Stimulated activated naive B cell treated with anti-CD40 and anti-IgM and Interleukin-4, amounts not matched to agents 10 μg/mL and 1 μg/mL and 100 μg/mL, for 72 hours (primary cell): Measurements from ENCODE around the gene TTYH3.
"Not testable (repeated sequence)": the region's sequence is repeated elsewhere in the genome, so short reads cannot be mapped to it uniquely, and the experiment has no call there.

Source experiments
- ATAC-seq, 2 donors: fragments of 150-1000 bp; cut with Tn5 transposase; replicated peaks; 2 replicates each; pipeline ENCODE4 v1.10.0; 2021; ENCODE audit warnings: moderate library complexity in 1 of 2
- DNase-seq: peaks from one replicate; pipeline ENCODE4 v3.0.0; 2021
- H3K27ac Mint-ChIP-seq: one replicate; pipeline ENCODE4 v1.8.0; 2022; ENCODE audit warnings: mild to moderate bottlenecking, mixed read lengths
- H3K27me3 Mint-ChIP-seq, 2 donors: one replicate each; pipeline ENCODE4 v1.8.0; 2022; ENCODE audit warnings: mixed read lengths in 2 of 2
- H3K36me3 Mint-ChIP-seq, 2 donors: one replicate each; pipeline ENCODE4 v1.8.0; 2022; ENCODE audit warnings: mixed read lengths in 2 of 2, mild to moderate bottlenecking in 1 of 2
- H3K4me1 Mint-ChIP-seq, 2 donors: one replicate each; pipeline ENCODE4 v1.8.0; 2022; ENCODE audit warnings: mixed read lengths in 2 of 2, mild to moderate bottlenecking in 1 of 2
- H3K4me3 Mint-ChIP-seq, 2 donors: one replicate each; pipeline ENCODE4 v1.8.0; 2022; ENCODE audit warnings: mild to moderate bottlenecking in 2 of 2, mixed read lengths in 2 of 2, moderate library complexity in 1 of 2
- H3K9me3 Mint-ChIP-seq, 2 donors: one replicate each; pipeline ENCODE4 v1.8.0; 2022; ENCODE audit warnings: mixed read lengths in 2 of 2, mild to moderate bottlenecking in 1 of 2

TTYH3 gene

GRCh38 chr7:2689951-2690705, 58.3 kb downstream of the TTYH3 start:
- DNase-seq = no peak
- no peak overlapping the region for H3K4me3 Mint-ChIP-seq
- H3K27me3 Mint-ChIP-seq = peaks cover 35 to 49% of the 10 kb centered on the region in 2 donors
- H3K9me3 Mint-ChIP-seq = no peaks in the 10 kb centered on the region
- peaks cover 14 to 37% of the 10 kb centered on the region in 2 donors for H3K4me1 Mint-ChIP-seq
- no peak overlapping the region for H3K27ac Mint-ChIP-seq
- H3K36me3 Mint-ChIP-seq = no peaks in the 10 kb centered on the region
- no peak for ATAC-seq

- DNase-seq (no peak), ATAC-seq (no peak)
- H3K27me3 Mint-ChIP-seq = peaks cover 32 to 43% of the 10 kb centered on the region in 2 donors
- no peaks in the 10 kb centered on the region for H3K9me3 Mint-ChIP-seq
- peaks cover 14 to 37% of the 10 kb centered on the region in 2 donors for H3K4me1 Mint-ChIP-seq
- no peaks in the 10 kb centered on the region for H3K36me3 Mint-ChIP-seq
- no peak overlapping the region for H3K4me3 Mint-ChIP-seq
- H3K27ac Mint-ChIP-seq = peak overlapping the region; percentile 14
These were observed 59.4 kb downstream of the TTYH3 start for GRCh38 chr7:2691011-2691707.

- peaks cover 31 to 39% of the 10 kb centered on the region in 2 donors for H3K27me3 Mint-ChIP-seq
- not testable (repeated sequence) for H3K4me3 Mint-ChIP-seq, DNase-seq, H3K27ac Mint-ChIP-seq, ATAC-seq, H3K36me3 Mint-ChIP-seq, H3K9me3 Mint-ChIP-seq
- peaks cover 14 to 37% of the 10 kb centered on the region in 2 donors for H3K4me1 Mint-ChIP-seq
These were observed 60.2 kb downstream of the TTYH3 start for GRCh38 chr7:2691932-2692439.

- Mint-ChIP-seq H3K4me1 (peaks cover 14 to 33% of the 10 kb centered on the region in 2 donors), H3K27ac (no peak overlapping the region), H3K9me3 (no peaks in the 10 kb centered on the region), H3K4me3 (no peak overlapping the region), H3K27me3 (peaks cover 25 to 34% of the 10 kb centered on the region in 2 donors), H3K36me3 (no peaks in the 10 kb centered on the region)
- ATAC-seq (no peak), DNase-seq (no peak)
These were observed 60.8 kb downstream of the TTYH3 start for GRCh38 chr7:2692543-2692942.

- not testable (repeated sequence) for H3K4me3 Mint-ChIP-seq, ATAC-seq, H3K9me3 Mint-ChIP-seq, H3K27ac Mint-ChIP-seq, DNase-seq, H3K36me3 Mint-ChIP-seq
- H3K4me1 Mint-ChIP-seq = peaks cover 16 to 33% of the 10 kb centered on the region in 2 donors
- H3K27me3 Mint-ChIP-seq = peaks cover 23 to 28% of the 10 kb centered on the region in 2 donors
These were observed 61.8 kb downstream of the TTYH3 start for GRCh38 chr7:2693420-2694121.

- not testable (repeated sequence) for DNase-seq, H3K27ac Mint-ChIP-seq, H3K9me3 Mint-ChIP-seq, ATAC-seq, H3K36me3 Mint-ChIP-seq, H3K4me3 Mint-ChIP-seq
- peaks cover 18 to 23% of the 10 kb centered on the region in 2 donors for H3K27me3 Mint-ChIP-seq
- peaks cover 16 to 33% of the 10 kb centered on the region in 2 donors for H3K4me1 Mint-ChIP-seq
These were observed 62.3 kb downstream of the TTYH3 start for GRCh38 chr7:2694122-2694436.

GRCh38 chr7:2698581-2699288, 66.9 kb downstream of the TTYH3 start:
- DNase-seq = peak; percentile 83
- Mint-ChIP-seq H3K27me3 (peaks cover 11 to 23% of the 10 kb centered on the region in 2 donors), H3K4me1 (peaks cover 19 to 23% of the 10 kb centered on the region in 2 donors), H3K36me3 (no peaks in the 10 kb centered on the region), H3K4me3 (peak overlapping the region; percentile 51 to 53), H3K9me3 (no peaks in the 10 kb centered on the region), H3K27ac (peak overlapping the region; percentile 43)
- peak; percentile 97 to 98 for ATAC-seq

GRCh38 chr7:2699289-2699620, 67.5 kb downstream of the TTYH3 start:
- Mint-ChIP-seq H3K27ac (peak overlapping the region; percentile 87), H3K36me3 (no peaks in the 10 kb centered on the region), H3K4me3 (peak overlapping the region; percentile 51 to 53), H3K9me3 (no peaks in the 10 kb centered on the region), H3K27me3 (peaks cover 11 to 23% of the 10 kb centered on the region in 2 donors), H3K4me1 (peaks cover 19 to 23% of the 10 kb centered on the region in 2 donors)
- no peak for DNase-seq
- ATAC-seq = no peak

GRCh38 chr7:2700141-2700850, 68.5 kb downstream of the TTYH3 start:
- peak overlapping the region; percentile 2 for H3K27ac Mint-ChIP-seq
- DNase-seq (no peak), ATAC-seq (no peak)
- H3K27me3 Mint-ChIP-seq = peaks cover 11 to 23% of the 10 kb centered on the region in 2 donors
- peak overlapping the region in 1 of 2 donors; percentile 43 for H3K4me3 Mint-ChIP-seq
- H3K9me3 Mint-ChIP-seq = no peaks in the 10 kb centered on the region
- H3K36me3 Mint-ChIP-seq = no peaks in the 10 kb centered on the region
- peaks cover 19 to 23% of the 10 kb centered on the region in 2 donors for H3K4me1 Mint-ChIP-seq

- Mint-ChIP-seq H3K4me1 (peaks cover 19 to 23% of the 10 kb centered on the region in 2 donors), H3K27ac (no peak overlapping the region), H3K36me3 (no peaks in the 10 kb centered on the region), H3K9me3 (no peaks in the 10 kb centered on the region), H3K4me3 (no peak overlapping the region), H3K27me3 (peaks cover 11 to 23% of the 10 kb centered on the region in 2 donors)
- ATAC-seq = no peak
- DNase-seq = no peak
These were observed 69.6 kb downstream of the TTYH3 start for GRCh38 chr7:2701424-2701823.

GRCh38 chr7:2701832-2702593, 70.2 kb downstream of the TTYH3 start:
- Mint-ChIP-seq H3K9me3 (no peaks in the 10 kb centered on the region), H3K4me1 (peaks cover 19 to 23% of the 10 kb centered on the region in 2 donors), H3K27ac (no peak overlapping the region), H3K4me3 (no peak overlapping the region), H3K36me3 (no peaks in the 10 kb centered on the region), H3K27me3 (peaks cover 11 to 23% of the 10 kb centered on the region in 2 donors)
- ATAC-seq (no peak), DNase-seq (no peak)

- peaks cover 19 to 23% of the 10 kb centered on the region in 2 donors for H3K4me1 Mint-ChIP-seq
- H3K27me3 Mint-ChIP-seq = peaks cover 11 to 23% of the 10 kb centered on the region in 2 donors
- H3K27ac Mint-ChIP-seq = no peak overlapping the region
- DNase-seq (no peak), ATAC-seq (no peak)
- no peaks in the 10 kb centered on the region for H3K9me3 Mint-ChIP-seq
- H3K4me3 Mint-ChIP-seq = no peak overlapping the region
- peaks cover 0 to 3% of the 10 kb centered on the region in 2 donors for H3K36me3 Mint-ChIP-seq
These were observed 70.8 kb downstream of the TTYH3 start for GRCh38 chr7:2702594-2702957.
